Pulmonary artery endothelial cell (primary cell): ENCODE data around the gene CTSW. TPM values are rescaled to one million over a fixed set of nuclear protein-coding genes. Genes with fewer than 3 reads are reported as not detected.

Experiments
- DNase-seq: peaks from one replicate; pipeline ENCODE4 v3.0.0-alpha.2; 2011; ENCODE audit warnings: low read depth, low spot score
- total RNA-seq: library from RNA; depleted of rRNA; stranded (reverse); fragments of >200 nt; gene quantifications from 2 replicates; pipeline ENCODE4 v1.2.3, GENCODE V29; 2014

The CTSW gene
- total RNA-seq, 1 donor from 2014 or later, result not detected

GRCh38 chr11:65927904-65928397, 48.3 kb downstream of the CTSW start:
- DNase-seq, result no peak

- no peak for DNase-seq
Observed at GRCh38 chr11:65928667-65929066, 49.0 kb downstream of the CTSW start.

GRCh38 chr11:65931773-65932557, 52.3 kb downstream of the CTSW start:
- DNase-seq, result no peak

- DNase-seq, result no peak
Observed at GRCh38 chr11:65932558-65932919, 52.9 kb downstream of the CTSW start.

Other genes with a start within 250 kb of the CTSW start
- 45.3 and 63.5 TPM in 2 replicates for gene SIPA1, start 241.7 kb upstream of the CTSW start, total RNA-seq
- gene RELA, start 216.9 kb upstream of the CTSW start, total RNA-seq, result 20.0 and 22.5 TPM in 2 replicates
- gene KAT5, start 167.6 kb upstream of the CTSW start, total RNA-seq, result 35.5 and 37.7 TPM in 2 replicates
- gene RNASEH2C, start 159.0 kb upstream of the CTSW start, total RNA-seq, result 38.1 and 46.3 TPM in 2 replicates
- 7.6 and 8.6 TPM in 2 replicates for gene AP5B1, start 98.9 kb upstream of the CTSW start, total RNA-seq
- gene OVOL1, start 92.8 kb upstream of the CTSW start, total RNA-seq, result not detected in 2 replicates
- 0.14 and 0.79 TPM in 2 replicates for gene SNX32, start 45.9 kb upstream of the CTSW start, total RNA-seq
- gene CFL1, start 21.7 kb upstream of the CTSW start, total RNA-seq, result 1,363 and 1,402 TPM in 2 replicates
- 50.7 and 52.8 TPM in 2 replicates for gene MUS81, start 19.4 kb upstream of the CTSW start, total RNA-seq
- gene EFEMP2, start 7.0 kb upstream of the CTSW start, total RNA-seq, result 23.9 and 32.8 TPM in 2 replicates
- 152 and 229 TPM in 2 replicates for gene FIBP, start 8.6 kb downstream of the CTSW start, total RNA-seq
- gene CCDC85B, start 10.8 kb downstream of the CTSW start, total RNA-seq, result 105 and 129 TPM in 2 replicates
- 11.5 and 16.4 TPM in 2 replicates for gene FOSL1, start 20.6 kb downstream of the CTSW start, total RNA-seq
- gene C11orf68, start 39.2 kb downstream of the CTSW start, total RNA-seq, result 15.2 and 17.3 TPM in 2 replicates
- gene DRAP1, start 39.6 kb downstream of the CTSW start, total RNA-seq, result 150 and 187 TPM in 2 replicates
- gene TSGA10IP, start 65.6 kb downstream of the CTSW start, total RNA-seq, result not detected in 2 replicates
- 52.8 and 60.4 TPM in 2 replicates for gene SART1, start 81.9 kb downstream of the CTSW start, total RNA-seq
- 34.0 and 47.6 TPM in 2 replicates for gene EIF1AD, start 122.3 kb downstream of the CTSW start, total RNA-seq
- 38.8 and 45.2 TPM in 2 replicates for gene BANF1, start 122.7 kb downstream of the CTSW start, total RNA-seq
- gene CST6, start 132.2 kb downstream of the CTSW start, total RNA-seq, result 0.26 and 0.49 TPM in 2 replicates
- gene CATSPER1, start 146.6 kb downstream of the CTSW start, total RNA-seq, result 0.11 and 0.20 TPM in 2 replicates
- gene GAL3ST3, start 169.3 kb downstream of the CTSW start, total RNA-seq, result 0.07 and 0.14 TPM in 2 replicates
- gene SF3B2, start 172.5 kb downstream of the CTSW start, total RNA-seq, result 107 and 129 TPM in 2 replicates
- 17.5 and 21.9 TPM in 2 replicates for gene PACS1, start 190.4 kb downstream of the CTSW start, total RNA-seq